Endothelial cell of umbilical vein (primary cell): ENCODE data around the gene SRSF9. TPM values are rescaled to one million over a fixed set of nuclear protein-coding genes. Genes with fewer than 3 reads are reported as not detected.

Experiments used
- BruUV-seq: library from RNA; stranded (reverse); fragments of 400-500 nt; replicated peaks from 2 replicates; lab custom pipeline; 2021; lab: Mats Ljungman, UMichigan
- CTCF ChIA-PET: fragments of 300-600, 350-600 bp; sonication (Branson Sonifier 250); formaldehyde crosslinking; loops from one replicate; lab custom pipeline; 2021; ENCODE audit warnings: antibody characterized with exemption, inconsistent platforms; lab: Charles Lee
- POLR2A ChIA-PET: fragments of 300-600, 350-600 bp; sonication (Branson Sonifier 250); formaldehyde crosslinking; loops from one replicate; lab custom pipeline; 2021; ENCODE audit warnings: antibody characterized with exemption, inconsistent platforms; lab: Charles Lee
- DNase-seq: peaks from one replicate; pipeline ENCODE4 v3.0.0-alpha.2; 2011; ENCODE audit warnings: low read depth, low spot score
- FAIRE-seq: peaks from 2 replicates; lab custom pipeline; 2011; peaks lifted over from hg19 to GRCh38; lab: Jason Lieb, UNC
- H2AFZ ChIP-seq: 2 replicates; pipeline ENCODE4 v1.6.0; 2012; ENCODE audit warnings: low read depth, low read length, control low read depth, inconsistent platforms
- H3K27ac ChIP-seq: 2 replicates; pipeline ENCODE4 v1.5.1; 2011; ENCODE audit warnings: low read depth, mild to moderate bottlenecking, control low read depth, low read length, moderate library complexity; ENCODE audit not compliant: insufficient read depth
- H3K27me3 ChIP-seq, 2 experiments: 2 replicates each; pipeline versions ENCODE4 v1.6.0 to v1.6.1; 2011; ENCODE audit warnings: low read length in 2 of 2, mixed read lengths in 1 of 2; ENCODE audit not compliant: control insufficient read depth in 2 of 2, insufficient read depth in 2 of 2
- H3K36me3 ChIP-seq, 2 experiments: 2 replicates in 1 of 2; 3 replicates in 1 of 2; pipeline ENCODE4 v1.5.1; 2011; ENCODE audit warnings: low read length in 2 of 2, mild to moderate bottlenecking in 1 of 2, moderate library complexity in 1 of 2; ENCODE audit not compliant: control insufficient read depth in 2 of 2, insufficient read depth in 2 of 2; ENCODE audit errors: extremely low read depth in 1 of 2
- H3K4me1 ChIP-seq: 3 replicates; pipeline ENCODE4 v1.5.1; 2011; ENCODE audit warnings: mild to moderate bottlenecking, low read length; ENCODE audit not compliant: control insufficient read depth, insufficient read depth; ENCODE audit errors: extremely low read depth
- H3K4me2 ChIP-seq: 2 replicates; pipeline ENCODE4 v1.6.1; 2011; ENCODE audit warnings: low read length, control low read depth, mixed read lengths; ENCODE audit not compliant: insufficient read depth
- H3K4me3 ChIP-seq, 3 experiments: fragments of 200-600 bp in 1 of 3; sonication (generic), shearing (Covaris generic) in 1 of 3; replicated peaks in 1 of 3; 2 replicates each; pipeline ENCODE4 v1.5.1; 2011 to 2016; ENCODE audit warnings: control low read depth in 3 of 3, low read length in 3 of 3, mild to moderate bottlenecking in 2 of 3, inconsistent platforms in 1 of 3, low read depth in 1 of 3, moderate library complexity in 1 of 3; ENCODE audit not compliant: insufficient read depth in 1 of 3
- H3K79me2 ChIP-seq: 2 replicates; pipeline ENCODE4 v1.6.0; 2012; ENCODE audit warnings: low read length, inconsistent platforms; ENCODE audit not compliant: control insufficient read depth, insufficient read depth
- H3K9ac ChIP-seq: replicated peaks from 2 replicates; pipeline ENCODE3; 2011; ENCODE audit warnings: low read length, control low read depth; ENCODE audit not compliant: insufficient read depth; ENCODE audit errors: extremely low read depth
- H3K9me1 ChIP-seq: replicated peaks from 3 replicates; pipeline ENCODE4 v1.6.0; 2011; ENCODE audit warnings: mild to moderate bottlenecking, low read length; ENCODE audit not compliant: control insufficient read depth, insufficient read depth; ENCODE audit errors: extremely low read depth
- H3K9me3 ChIP-seq: replicated peaks from 2 replicates; pipeline ENCODE4 v1.5.1; 2012; ENCODE audit warnings: low read length, inconsistent platforms; ENCODE audit not compliant: control insufficient read depth, insufficient read depth
- H4K20me1 ChIP-seq: replicated peaks from 2 replicates; pipeline ENCODE3; 2011; ENCODE audit warnings: mild to moderate bottlenecking, low read length; ENCODE audit not compliant: control insufficient read depth, insufficient read depth; ENCODE audit errors: extremely low read depth
- EZH2 ChIP-seq: IDR thresholded peaks from 2 replicates; pipeline ENCODE4 v1.6.1; 2012; ENCODE audit warnings: borderline replicate concordance, low read depth, mild to moderate bottlenecking, moderate library complexity, low read length, inconsistent platforms; ENCODE audit not compliant: severe bottlenecking
- MAX ChIP-seq: IDR thresholded peaks from 2 replicates; pipeline ENCODE4 v1.6.1; 2011; ENCODE audit not compliant: insufficient read depth, insufficient read length
- MYC ChIP-seq: IDR thresholded peaks from one replicate; pipeline ENCODE4 v1.6.1; 2011; ENCODE audit warnings: mild to moderate bottlenecking, low read depth, low read length
- POLR2A ChIP-seq: IDR thresholded peaks from 2 replicates; pipeline ENCODE4 v1.6.1; 2012; ENCODE audit warnings: low read depth, mild to moderate bottlenecking, control low read depth, low read length
- POLR2AphosphoS5 ChIP-seq: IDR thresholded peaks from 2 replicates; pipeline ENCODE4 v1.6.1; 2012; ENCODE audit warnings: low read depth, mild to moderate bottlenecking, control low read depth, low read length, moderate library complexity; ENCODE audit not compliant: insufficient read depth
- dilution Hi-C: fragments of 300-500 bp; cut with MboI; formaldehyde crosslinking; loops from one replicate; pipeline ENCODE4 v1.15.0; 2019; ENCODE audit warnings: low sequenced_read_pairs; ENCODE audit not compliant: extremely low pct_ligation_motif_present
- intact Hi-C: fragments of 100-400 bp; cut with micrococcal nuclease; formaldehyde crosslinking; loops from one replicate; pipeline ENCODE4 v1.10.0; 2022
- polyA plus RNA-seq, 4 experiments: library from polyadenylated mRNA; depleted of rRNA in 3 of 4; stranded (reverse) in 3 of 4; unstranded in 1 of 4; fragments of >200 nt; gene quantifications; 2 replicates each; pipeline versions ENCODE4 v1.2.1 to v1.2.3, GENCODE V29; 2011 to 2012; ENCODE audit warnings: missing spikeins in 1 of 4
- small RNA-seq: library from RNA; depleted of rRNA; stranded (forward); fragments of <200 nt; gene quantifications from one replicate; pipeline ENCODE3, GENCODE V24; 2012; ENCODE audit warnings: low replicate concordance, low read depth; ENCODE audit not compliant: insufficient read depth, insufficient read length
- total RNA-seq: library from RNA; stranded (reverse); gene quantifications from 2 replicates; pipeline ENCODE4 v1.2.3, GENCODE V29; 2021

Gene SRSF9
- total and polyA plus RNA-seq, 2 donors (not counting 3 experiments of a cell fraction or from before 2014, with no cell fraction given), result 153 to 226 TPM

- Histone ChIP-seq H3K9me1 (no peaks in the 10 kb centered on the region), H3K27me3 (no peaks in the 10 kb centered on the region), H3K4me3 (no peak overlapping the region), H3K36me3 (no peaks in the 10 kb centered on the region), H3K9me3 (no peaks in the 10 kb centered on the region), H3K27ac (no peak overlapping the region), H3K4me2 (no peak overlapping the region), H3K4me1 (no peaks in the 10 kb centered on the region), H3K9ac (no peak overlapping the region), H3K79me2 (no peaks in the 10 kb centered on the region), H4K20me1 (no peaks in the 10 kb centered on the region), H2AFZ (no peak overlapping the region)
- no peak for DNase-seq
- dilution Hi-C loops, result no loop called here
- BruUV-seq, result no TSS peak
- ChIA-PET POLR2A (no interaction called here), CTCF (no interaction called here)
- intact Hi-C loops, result no loop called here
- TF ChIP-seq POLR2A (no peak), MAX (no peak), POLR2AphosphoS5 (no peak), MYC (no peak), EZH2 (no peak)
- no peak for FAIRE-seq
Measured at GRCh38 chr12:120412421-120412820, 57.1 kb downstream of the SRSF9 start.

Small RNA genes lying within 50 kb of the gene (small RNA-seq; reads per million reads assigned to genes)
- not detected for gene RF00019

Other genes starting within 250 kb of the SRSF9 start
- 228 and 258 TPM in 2 replicates for gene PXN, start 204.0 kb downstream of the SRSF9 start, total RNA-seq
- gene PXN, start 204.0 kb downstream of the SRSF9 start, polyA plus RNA-seq, result 132 and 192 TPM in 2 replicates
- 2,424 and 7,220 TPM in 2 replicates for gene RNU4-2, start 177.8 kb downstream of the SRSF9 start, total RNA-seq
- under 0.01 TPM in 2 replicates for gene RNU4-2, start 177.8 kb downstream of the SRSF9 start, polyA plus RNA-seq
- gene RNU4-1, start 176.5 kb downstream of the SRSF9 start, total RNA-seq, result 2,141 and 7,155 TPM in 2 replicates
- gene RNU4-1, start 176.5 kb downstream of the SRSF9 start, polyA plus RNA-seq, result under 0.01 TPM in 2 replicates
- 1.2 and 1.4 TPM in 2 replicates for gene SIRT4, start 167.4 kb downstream of the SRSF9 start, total RNA-seq
- 0.76 and 0.79 TPM in 2 replicates for gene SIRT4, start 167.4 kb downstream of the SRSF9 start, polyA plus RNA-seq
- not detected in 2 replicates for gene PLA2G1B, start 142.0 kb downstream of the SRSF9 start, total RNA-seq
- not detected in 2 replicates for gene PLA2G1B, start 142.0 kb downstream of the SRSF9 start, polyA plus RNA-seq
- 0.12 TPM in 1 of 2 replicates, not detected in the other for gene MSI1, start 100.6 kb downstream of the SRSF9 start, total RNA-seq
- 0.01 TPM in 1 of 2 replicates, not detected in the other for gene MSI1, start 100.6 kb downstream of the SRSF9 start, polyA plus RNA-seq
- gene COX6A1, start 31.6 kb downstream of the SRSF9 start, total RNA-seq, result 299 and 302 TPM in 2 replicates
- gene COX6A1, start 31.6 kb downstream of the SRSF9 start, polyA plus RNA-seq, result 1,327 and 1,773 TPM in 2 replicates
- 46.0 and 48.1 TPM in 2 replicates for gene TRIAP1, start 23.4 kb downstream of the SRSF9 start, total RNA-seq
- gene TRIAP1, start 23.4 kb downstream of the SRSF9 start, polyA plus RNA-seq, result 18.0 and 26.1 TPM in 2 replicates
- 28.8 and 33.1 TPM in 2 replicates for gene GATC, start 23.3 kb downstream of the SRSF9 start, total RNA-seq
- gene GATC, start 23.3 kb downstream of the SRSF9 start, polyA plus RNA-seq, result 11.8 and 13.0 TPM in 2 replicates
- 469 TPM in 2 replicates for gene DYNLL1, start 26.4 kb upstream of the SRSF9 start, total RNA-seq
- gene DYNLL1, start 26.4 kb upstream of the SRSF9 start, polyA plus RNA-seq, result 538 and 600 TPM in 2 replicates
- 19.7 and 27.2 TPM in 2 replicates for gene COQ5, start 59.4 kb upstream of the SRSF9 start, total RNA-seq
- 18.4 and 23.7 TPM in 2 replicates for gene COQ5, start 59.4 kb upstream of the SRSF9 start, polyA plus RNA-seq
- gene RNF10, start 64.6 kb upstream of the SRSF9 start, total RNA-seq, result 192 and 236 TPM in 2 replicates
- 92.1 and 120 TPM in 2 replicates for gene RNF10, start 64.6 kb upstream of the SRSF9 start, polyA plus RNA-seq
- 25.7 and 30.5 TPM in 2 replicates for gene POP5, start 111.7 kb upstream of the SRSF9 start, total RNA-seq
- 56.7 and 60.2 TPM in 2 replicates for gene POP5, start 111.7 kb upstream of the SRSF9 start, polyA plus RNA-seq
- gene CABP1, start 170.9 kb upstream of the SRSF9 start, total RNA-seq, result 0.31 and 0.32 TPM in 2 replicates
- gene CABP1, start 170.9 kb upstream of the SRSF9 start, polyA plus RNA-seq, result 0.07 TPM in 1 of 2 replicates, not detected in the other
- gene MLEC, start 217.4 kb upstream of the SRSF9 start, total RNA-seq, result 132 and 144 TPM in 2 replicates
- gene MLEC, start 217.4 kb upstream of the SRSF9 start, polyA plus RNA-seq, result 18.6 and 28.4 TPM in 2 replicates
- gene UNC119B, start 240.7 kb upstream of the SRSF9 start, total RNA-seq, result 26.8 and 33.7 TPM in 2 replicates
- 22.6 and 23.1 TPM in 2 replicates for gene UNC119B, start 240.7 kb upstream of the SRSF9 start, polyA plus RNA-seq